Measurements from ENCODE around the gene ACTL8.
A peak's percentile ranks its signal among the peaks of the same experiment; 100 is the strongest.

DNA sequence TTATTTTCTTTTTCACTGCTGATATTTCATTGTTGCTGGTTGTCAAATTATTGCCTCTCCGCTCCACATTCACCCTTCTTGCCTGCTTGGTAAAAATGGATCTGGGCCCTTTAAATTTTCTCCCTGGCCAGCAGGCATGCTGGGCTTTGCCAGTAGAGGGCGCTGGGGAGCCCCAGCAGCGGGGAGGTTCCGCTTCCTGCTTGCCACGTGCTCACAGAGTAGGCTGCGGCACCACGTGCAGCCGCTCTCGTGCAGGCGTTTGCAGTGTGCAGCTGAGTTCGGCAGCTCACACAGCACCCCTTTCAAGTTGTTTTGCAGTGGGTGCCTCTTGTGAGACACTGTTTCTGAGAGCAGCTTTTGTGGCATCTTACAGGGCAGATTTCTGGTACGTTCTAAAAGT lies at the start of gene ACTL8:
- no peak for TF ChIP-seq EZH2phosphoT487 (IDR thresholded peaks at IDR 0.05; ENCODE audit: low read length)
- TF ChIP-seq CTCF (IDR thresholded peaks at IDR 0.05; ENCODE audit: low read length): peak; percentile 48
